LNCAP (cell line): Measurements from ENCODE around the gene SHLD2.
"Not testable (repeated sequence)": the region's sequence is repeated elsewhere in the genome, so short reads cannot be mapped to it uniquely, and the experiment has no call there.

Source experiments
- TF ChIP-seq, protein P1 (sequence below): fragments of 450-650 bp; IDR thresholded peaks from 2 replicates; pipeline ENCODE4 v1.5.1; 2017; ENCODE audit warnings: mild to moderate bottlenecking

The SHLD2 gene

DNA sequence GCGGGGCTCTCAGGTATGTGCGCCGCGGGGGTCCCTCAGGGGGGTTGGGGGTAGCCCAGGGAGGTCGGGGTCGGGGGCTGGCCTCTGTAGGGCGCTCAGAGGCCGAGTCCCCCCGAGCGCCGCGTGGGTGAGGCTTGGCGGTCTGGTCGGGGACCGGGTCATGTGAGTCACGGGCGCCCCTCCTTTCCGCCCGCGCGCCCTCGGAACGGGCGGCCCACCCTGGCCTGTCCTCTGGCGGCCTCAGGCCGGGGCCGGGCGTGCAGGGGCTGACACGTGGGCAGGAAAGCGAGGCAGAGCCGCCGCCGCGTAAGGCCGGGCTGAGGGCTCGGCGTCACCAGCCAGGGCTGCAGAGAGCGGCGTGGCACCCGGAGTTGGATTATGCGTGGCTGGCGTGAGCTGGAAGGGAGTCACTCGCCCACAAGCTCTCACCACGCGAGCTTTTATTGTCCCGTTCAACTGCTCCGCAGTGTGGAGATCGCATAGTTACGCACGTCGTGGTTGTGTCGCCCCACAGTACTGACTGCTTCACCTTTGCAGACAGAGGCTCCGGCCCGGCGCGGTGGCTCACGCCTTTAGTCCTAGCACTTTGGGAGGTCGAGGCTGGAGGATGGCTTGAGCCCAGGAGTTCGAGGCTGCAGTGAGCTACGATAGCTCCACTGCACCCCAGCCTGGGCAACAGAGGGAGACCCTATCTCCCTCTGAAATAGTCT, 385 bp downstream of the SHLD2 start:
- TF ChIP-seq, protein P1, sequence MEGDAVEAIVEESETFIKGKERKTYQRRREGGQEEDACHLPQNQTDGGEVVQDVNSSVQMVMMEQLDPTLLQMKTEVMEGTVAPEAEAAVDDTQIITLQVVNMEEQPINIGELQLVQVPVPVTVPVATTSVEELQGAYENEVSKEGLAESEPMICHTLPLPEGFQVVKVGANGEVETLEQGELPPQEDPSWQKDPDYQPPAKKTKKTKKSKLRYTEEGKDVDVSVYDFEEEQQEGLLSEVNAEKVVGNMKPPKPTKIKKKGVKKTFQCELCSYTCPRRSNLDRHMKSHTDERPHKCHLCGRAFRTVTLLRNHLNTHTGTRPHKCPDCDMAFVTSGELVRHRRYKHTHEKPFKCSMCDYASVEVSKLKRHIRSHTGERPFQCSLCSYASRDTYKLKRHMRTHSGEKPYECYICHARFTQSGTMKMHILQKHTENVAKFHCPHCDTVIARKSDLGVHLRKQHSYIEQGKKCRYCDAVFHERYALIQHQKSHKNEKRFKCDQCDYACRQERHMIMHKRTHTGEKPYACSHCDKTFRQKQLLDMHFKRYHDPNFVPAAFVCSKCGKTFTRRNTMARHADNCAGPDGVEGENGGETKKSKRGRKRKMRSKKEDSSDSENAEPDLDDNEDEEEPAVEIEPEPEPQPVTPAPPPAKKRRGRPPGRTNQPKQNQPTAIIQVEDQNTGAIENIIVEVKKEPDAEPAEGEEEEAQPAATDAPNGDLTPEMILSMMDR = no peak

- TF ChIP-seq, protein P1 = no peak
Observed at GRCh38 chr10:87101996-87102395, 7.0 kb downstream of the SHLD2 start.

DNA sequence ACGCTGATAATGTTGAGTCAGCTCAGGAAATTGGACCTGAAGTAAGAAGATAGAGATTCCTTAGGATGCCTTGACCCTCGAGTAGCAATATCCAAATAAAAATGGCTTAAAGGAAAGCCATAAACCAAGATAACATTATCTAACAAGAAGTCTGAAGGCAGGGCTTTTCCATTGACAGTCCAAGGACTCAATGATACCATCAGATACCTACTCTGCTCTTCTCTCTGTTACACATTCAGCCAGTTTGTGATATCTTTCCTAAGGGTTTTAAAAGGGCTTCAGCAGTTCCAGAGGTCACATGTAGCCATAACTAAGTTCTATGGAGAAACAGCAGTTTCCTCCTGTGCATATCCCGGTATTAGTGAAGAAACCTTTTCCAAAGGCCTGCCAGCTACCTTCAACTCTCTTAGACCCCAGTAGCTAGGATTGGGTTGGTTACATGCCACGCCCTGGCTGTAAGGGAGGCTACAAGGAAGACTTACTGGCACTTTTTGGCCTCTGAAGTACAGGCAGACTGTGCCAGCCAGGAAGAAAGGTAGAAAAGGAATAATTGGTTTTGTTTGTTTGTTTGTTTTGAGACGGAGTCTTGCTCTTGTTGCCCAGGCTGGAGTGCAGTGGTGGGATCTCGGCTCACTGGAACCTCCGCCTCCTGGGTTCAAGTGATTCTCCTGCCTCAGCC, 10.6 kb downstream of the SHLD2 start:
- TF ChIP-seq, protein P1 = no peak

GRCh38 chr10:87225148-87225547, 130.1 kb downstream of the SHLD2 start, which contains the start of gene NUTM2A:
NUTM2A (plus strand) TSS chr10:87225448; CDS start chr10:87225831, 383 bp downstream.
- TF ChIP-seq, protein P1 = not testable (repeated sequence)
